ENCODE measurements around the gene COL1A1.

The COL1A1 gene

GRCh38 chr17:50201276-50201854 is at the start of gene COL1A1:
Gene COL1A1 (minus strand): TSS chr17:50201631. CDS start chr17:50201513, 118 bp downstream.
- peak; percentile 51 for DNase-seq

DNA sequence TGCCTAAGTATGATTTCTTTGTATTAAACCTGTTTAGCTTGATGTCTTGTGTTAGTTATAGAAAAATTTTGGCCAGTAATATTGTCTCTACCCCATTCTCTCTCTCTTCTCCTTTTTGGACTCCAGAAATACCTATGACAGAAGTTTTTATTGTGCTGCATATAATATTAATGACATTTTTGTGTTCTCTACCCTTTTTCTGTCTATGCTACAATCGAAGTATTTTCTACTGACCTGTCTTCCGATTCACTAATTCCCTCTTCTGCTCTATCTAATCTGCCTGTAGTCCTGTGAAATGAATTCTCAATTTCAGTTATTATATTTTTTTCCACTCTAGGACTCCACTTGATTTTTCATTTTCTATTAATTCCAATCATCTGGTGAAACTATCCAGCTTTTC is 46.8 kb upstream of the COL1A1 start:
- no peak for DNase-seq

DNA sequence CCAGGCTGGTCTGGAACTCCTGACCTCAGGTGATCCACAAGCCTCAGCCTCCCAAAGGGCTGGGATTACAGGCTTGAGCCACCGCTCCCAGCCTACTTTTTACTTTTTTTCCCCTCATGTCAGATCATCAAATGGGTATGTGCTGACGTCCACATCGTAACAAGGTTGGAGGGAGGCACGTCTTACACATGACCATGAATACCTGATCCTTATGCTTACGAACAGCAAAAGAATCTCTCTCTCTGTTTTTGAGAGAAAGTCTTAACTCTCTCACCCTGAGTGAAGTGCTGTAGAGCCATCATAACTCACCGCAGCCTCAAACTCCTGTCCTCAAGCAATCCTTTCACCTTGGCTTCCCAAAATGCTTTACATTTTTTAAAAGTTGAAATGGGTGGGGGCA is 43.3 kb upstream of the COL1A1 start:
- DNase-seq, result no peak

DNA sequence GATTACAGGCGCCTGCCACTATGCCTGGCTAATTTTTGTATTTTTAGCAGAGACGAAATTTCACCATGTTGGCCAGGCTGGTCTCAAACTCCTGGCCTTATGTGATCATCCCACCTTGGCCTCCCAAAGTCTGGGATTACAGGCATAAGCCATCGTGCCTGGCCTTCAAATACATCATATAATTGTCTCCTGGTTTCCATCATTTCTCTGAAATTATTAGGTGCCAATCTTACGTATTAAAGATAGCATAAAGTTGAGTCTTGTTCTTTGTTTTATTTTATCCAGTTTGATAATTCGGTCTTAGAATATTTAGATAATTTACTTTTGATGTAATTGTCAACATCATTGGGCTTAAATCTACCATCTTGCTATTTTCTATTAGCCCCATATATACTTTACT is 40.0 kb upstream of the COL1A1 start:
- no peak for DNase-seq

DNA sequence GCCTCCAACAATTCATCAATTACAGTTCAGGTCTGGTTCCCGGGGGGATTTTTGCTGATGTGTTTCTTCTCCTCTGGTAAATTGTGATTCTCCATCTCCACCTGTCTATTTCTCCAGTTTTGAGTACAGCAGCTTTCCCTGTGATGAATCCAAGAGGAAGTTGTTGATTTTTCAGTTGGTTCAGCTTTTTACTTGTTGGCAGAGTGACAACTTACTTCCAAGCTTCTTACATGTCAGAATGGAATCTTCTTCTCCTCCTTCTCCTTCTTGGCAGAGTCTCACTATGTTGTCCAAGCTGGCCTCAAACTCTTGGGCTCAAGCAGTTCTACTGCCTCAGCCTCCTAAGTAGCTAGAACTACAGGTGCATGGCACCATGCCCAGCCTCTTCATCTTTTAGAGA is 39.4 kb upstream of the COL1A1 start:
- DNase-seq, result no peak

DNA sequence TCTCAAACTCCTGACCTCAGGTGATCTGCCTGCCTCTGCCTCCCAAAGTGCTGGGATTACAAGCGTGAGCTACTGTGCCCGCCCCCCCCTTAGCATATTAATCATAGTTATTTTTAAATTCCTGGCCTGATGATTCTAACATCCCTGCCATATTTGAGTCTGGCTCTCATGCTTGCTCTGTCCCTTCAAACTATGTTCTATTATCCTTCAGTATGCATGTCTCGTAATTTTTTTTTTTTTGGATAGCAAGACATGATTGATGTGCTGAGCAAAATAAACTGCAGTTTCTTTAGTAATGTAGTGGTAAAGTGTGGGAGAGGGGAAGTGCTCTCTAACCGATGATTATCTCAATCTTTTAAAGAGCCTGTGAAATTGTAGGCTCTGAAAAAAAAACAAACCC is 38.5 kb upstream of the COL1A1 start:
- no peak for DNase-seq

DNA sequence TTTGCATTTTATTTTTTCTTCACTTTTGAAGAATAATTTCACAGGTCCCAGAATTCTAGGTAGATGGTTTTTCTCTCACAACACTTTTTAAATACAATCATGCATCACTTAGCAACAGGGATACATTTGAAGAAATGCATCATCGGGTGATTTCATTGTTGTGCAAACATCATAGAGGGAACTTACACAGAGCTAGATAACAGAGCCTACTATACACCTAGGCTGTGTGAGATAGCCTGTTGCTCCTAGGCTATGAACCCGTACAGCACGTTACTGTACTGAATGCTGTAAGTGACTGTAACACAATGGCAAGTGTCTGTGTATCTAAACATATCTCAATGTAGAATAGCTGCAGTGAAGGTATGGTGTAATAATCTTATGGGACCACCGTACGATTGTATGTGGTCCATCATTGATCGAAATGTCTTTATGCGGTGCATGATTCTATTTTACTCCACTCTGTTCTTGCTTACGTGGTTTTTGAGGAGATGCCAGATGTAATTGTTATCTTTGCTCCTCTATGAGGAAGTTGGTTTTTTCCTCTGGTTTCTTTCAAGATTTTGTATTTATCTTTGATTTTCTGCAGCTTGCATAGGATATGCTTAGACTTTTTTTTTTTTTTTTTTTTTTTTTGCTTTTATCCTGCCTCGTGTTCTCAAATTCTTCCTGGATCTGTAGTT is 37.3 kb upstream of the COL1A1 start:
- no peak for DNase-seq

DNA sequence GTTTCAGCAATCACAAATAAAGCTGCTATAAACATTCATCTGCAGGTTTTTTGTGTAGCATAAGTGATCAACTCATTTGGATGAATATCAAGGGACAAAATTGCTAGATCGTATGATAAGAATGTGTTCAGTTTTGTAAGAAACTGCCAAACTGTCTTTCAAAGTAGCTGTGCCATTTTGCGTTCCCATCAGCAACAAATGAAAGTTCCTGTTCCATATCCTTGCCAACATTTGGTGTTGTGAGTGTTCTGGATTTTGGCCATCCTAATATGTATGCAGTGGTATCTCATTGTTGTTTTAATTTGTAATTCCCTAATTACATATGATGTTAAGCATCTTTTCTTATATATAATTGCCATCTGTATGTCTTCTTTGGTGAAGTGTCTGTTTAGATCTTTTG is 36.5 kb upstream of the COL1A1 start:
- no peak for DNase-seq

DNA sequence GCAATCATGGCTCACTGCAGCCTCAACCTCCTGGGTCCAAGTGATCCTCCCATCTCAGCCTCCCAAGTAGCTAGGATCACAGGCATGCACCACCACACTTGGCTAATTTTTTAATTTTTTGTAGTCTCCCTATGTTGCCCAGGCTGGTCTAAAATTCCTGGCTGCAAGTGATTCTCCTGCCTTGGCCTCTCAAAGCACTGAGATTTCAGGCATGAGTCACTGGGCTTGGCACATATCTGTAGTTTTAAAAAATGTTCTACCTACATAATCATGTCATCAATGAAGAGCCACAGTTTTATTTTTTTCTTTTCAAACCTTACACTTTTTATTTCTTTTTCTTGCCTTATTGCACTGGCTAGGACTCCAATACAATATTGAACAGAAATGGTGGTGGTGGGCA is 33.1 kb upstream of the COL1A1 start:
- DNase-seq, result no peak

- no peak for DNase-seq
These were observed 24.3 kb upstream of the COL1A1 start for GRCh38 chr17:50225701-50226240.

GRCh38 chr17:50222922-50223321 is 21.5 kb upstream of the COL1A1 start:
- no peak for DNase-seq

GRCh38 chr17:50221864-50222545 is 20.6 kb upstream of the COL1A1 start:
- no peak for DNase-seq

GRCh38 chr17:50221266-50221863 is 19.9 kb upstream of the COL1A1 start:
- DNase-seq, result no peak

DNA sequence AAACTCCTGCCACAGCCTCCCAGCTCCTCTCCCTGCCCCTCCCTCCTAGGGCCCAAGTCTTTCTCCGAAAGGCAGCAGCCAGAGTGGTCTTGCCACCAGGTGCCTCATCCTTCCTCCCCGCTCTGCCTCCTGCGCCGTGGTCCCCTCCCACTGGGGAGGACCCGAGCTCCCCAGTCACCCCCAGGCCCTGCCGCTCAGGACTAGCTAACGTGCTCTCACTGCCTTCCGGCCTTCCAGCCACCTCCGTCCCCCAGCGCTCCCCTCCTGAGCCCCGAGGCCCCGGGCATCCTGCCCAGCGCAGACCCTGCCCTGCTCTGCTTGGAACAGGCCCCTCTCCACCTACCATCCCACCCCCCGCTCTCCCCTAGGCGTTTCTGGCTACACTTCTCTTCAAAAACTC is 19.4 kb upstream of the COL1A1 start:
- DNase-seq, result no peak

GRCh38 chr17:50219939-50220465 is 18.6 kb upstream of the COL1A1 start:
- DNase-seq, result no peak

DNA sequence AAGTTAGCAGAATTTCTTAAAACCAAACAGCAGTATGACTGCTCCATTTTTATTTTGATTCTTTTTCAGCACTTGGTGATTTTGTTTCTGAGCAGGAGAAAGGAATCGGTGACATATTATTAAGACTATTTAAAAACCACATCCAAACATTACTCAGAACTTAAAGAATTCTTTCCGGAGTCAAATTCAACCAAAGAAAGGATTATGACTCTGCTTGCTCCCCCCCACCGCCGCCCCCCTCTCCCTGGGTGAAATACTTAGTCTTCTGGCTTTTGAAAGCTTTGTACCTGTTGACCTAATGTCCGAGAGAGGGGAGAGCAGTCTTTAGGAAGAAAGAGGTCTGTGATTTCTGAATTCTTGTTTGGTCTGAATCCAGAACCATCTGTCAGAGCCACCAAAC is 17.9 kb upstream of the COL1A1 start:
- peak; percentile 21 for DNase-seq

DNA sequence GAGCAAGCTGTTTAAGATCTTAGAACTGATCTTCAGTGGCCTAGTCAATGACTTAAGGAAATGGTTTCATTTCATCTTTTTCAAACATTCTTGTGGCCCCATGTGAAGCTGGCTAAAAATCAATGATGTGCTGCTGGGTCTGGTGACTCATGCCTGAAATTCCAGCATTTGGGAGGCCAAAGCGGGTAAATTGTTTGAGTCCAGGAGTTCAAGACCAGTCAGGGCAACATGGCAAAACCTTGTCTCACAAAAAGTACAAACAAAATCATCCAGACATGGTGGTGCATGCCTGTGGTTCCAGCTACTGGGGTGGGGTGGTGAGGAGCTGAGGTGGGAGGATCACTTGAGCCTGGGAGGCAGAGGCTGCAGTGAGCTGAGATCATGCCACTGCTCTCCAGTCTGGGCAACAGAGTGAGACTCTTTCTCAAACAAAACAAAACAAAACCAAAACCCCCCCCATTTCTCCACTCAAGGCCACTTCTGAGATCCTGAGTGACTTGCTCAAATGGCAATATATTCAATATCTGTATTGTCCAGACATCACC is 17.4 kb upstream of the COL1A1 start:
- peak; percentile 24 for DNase-seq

GRCh38 chr17:50218071-50218759 is 16.8 kb upstream of the COL1A1 start:
- no peak for DNase-seq

DNA sequence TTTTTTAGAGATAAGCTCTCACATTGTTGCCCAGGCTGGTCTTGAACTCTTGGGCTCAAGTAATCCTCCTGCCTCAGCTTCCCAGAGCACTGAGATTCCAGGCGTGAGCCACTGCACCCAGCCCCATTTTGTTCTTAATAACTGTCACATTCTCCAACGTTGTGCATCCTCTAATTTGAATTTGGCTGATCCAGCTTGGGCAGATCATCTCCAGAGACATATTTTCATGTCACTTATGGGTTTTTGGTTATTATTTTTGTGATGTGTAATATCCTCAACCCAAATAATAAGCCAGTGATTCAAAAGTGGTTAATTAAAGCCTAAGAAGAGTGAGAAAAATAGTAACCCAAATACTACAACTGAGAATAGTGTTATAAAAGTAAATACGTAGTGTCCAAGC is 16.2 kb upstream of the COL1A1 start:
- no peak for DNase-seq

DNA sequence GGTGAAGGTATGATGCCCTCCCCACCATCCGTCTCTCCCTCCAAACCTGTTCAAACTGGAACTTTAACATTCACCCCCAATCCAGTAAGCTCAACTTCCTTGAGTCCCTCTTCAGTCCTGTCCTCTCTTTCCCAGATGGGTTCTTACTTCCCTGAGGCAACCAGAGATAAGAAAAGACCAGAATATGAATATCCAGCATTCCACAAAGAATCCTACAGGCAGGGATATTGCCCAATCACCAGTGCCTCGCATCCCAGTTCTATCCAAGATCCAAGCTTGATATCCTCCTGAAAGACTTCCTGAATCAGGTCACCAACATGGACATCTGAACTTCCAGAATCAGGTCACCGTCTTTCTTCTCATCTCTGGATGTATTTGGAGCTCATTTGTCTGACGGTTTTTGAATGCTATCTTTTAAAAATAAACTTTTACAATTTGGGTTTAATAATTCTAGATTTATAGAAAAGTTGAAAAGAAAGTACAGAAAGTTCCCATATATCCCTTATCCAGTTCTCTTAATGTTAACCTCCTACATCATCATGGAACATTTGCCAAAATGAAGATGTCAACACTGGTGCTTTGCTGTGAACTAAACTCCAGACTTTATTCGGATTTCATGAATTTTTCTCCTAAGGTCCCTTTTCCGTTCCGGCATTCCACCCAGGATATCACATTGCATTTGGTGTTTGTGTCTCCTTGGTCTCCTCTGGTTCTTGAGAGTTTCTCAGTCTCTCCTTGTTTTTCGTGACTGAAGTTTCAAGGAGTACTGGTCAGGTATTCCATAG is 13.7 kb upstream of the COL1A1 start:
- no peak for DNase-seq

All from T1000 (cell line).